ENCODE measurements around the gene KIF2C.

The KIF2C gene

GRCh38 chr1:44724955-44725698 lies 14.5 kb upstream of the KIF2C start:
- Histone ChIP-seq H2AFZ (no peak overlapping the region), H3K27me3 (ENCODE audit: control insufficient read depth, insufficient read depth, low read length) (no peaks in the 10 kb centered on the region), H3K4me3 (ENCODE audit: low read depth, low read length) (no peak overlapping the region), H3K4me1 (no peaks in the 10 kb centered on the region), H3K27ac (no peak overlapping the region), H3K4me2 (ENCODE audit: low read length) (no peak overlapping the region), H3K36me3 (ENCODE audit: control insufficient read depth, insufficient read depth, low read length) (no peaks in the 10 kb centered on the region), H3K9ac (no peak overlapping the region), H3K9me3 (ENCODE audit: control insufficient read depth, low read length) (no peaks in the 10 kb centered on the region), H3K79me2 (no peaks in the 10 kb centered on the region)
- TF ChIP-seq CTCF (IDR thresholded peaks at IDR 0.05): no peak

- Histone ChIP-seq H3K4me2 (ENCODE audit: low read length) (peak within 1 kb of the TSS; percentile 83), H3K27ac (peak within 1 kb of the TSS; percentile 84), H3K9ac (no peak within 1 kb of the TSS), H3K36me3 (ENCODE audit: control insufficient read depth, insufficient read depth, low read length) (no peaks in the 10 kb centered on the region), H3K9me3 (ENCODE audit: control insufficient read depth, low read length) (no peaks in the 10 kb centered on the region), H3K4me3 (ENCODE audit: low read depth, low read length) (peak within 1 kb of the TSS; percentile 52), H2AFZ (peak within 1 kb of the TSS; percentile 74), H3K79me2 (no peaks in the 10 kb centered on the region), H3K4me1 (peaks cover 2% of the 10 kb centered on the region), H3K27me3 (ENCODE audit: control insufficient read depth, insufficient read depth, low read length) (no peaks in the 10 kb centered on the region)
- TF ChIP-seq CTCF (IDR thresholded peaks at IDR 0.05): peak; percentile 39
These were observed 8.7 kb upstream of the KIF2C start, which contains the start of gene RNU5D-1 for GRCh38 chr1:44730741-44731512. Gene RNU5D-1 (minus strand): TSS chr1:44731170.

GRCh38 chr1:44733365-44733764 lies 6.3 kb upstream of the KIF2C start:
- no peaks in the 10 kb centered on the region for H3K27me3 ChIP-seq (ENCODE audit: control insufficient read depth, insufficient read depth, low read length)
- no peak overlapping the region for H3K4me3 ChIP-seq (ENCODE audit: low read depth, low read length)
- no peak overlapping the region for H2AFZ ChIP-seq
- no peaks in the 10 kb centered on the region for H3K79me2 ChIP-seq
- no peaks in the 10 kb centered on the region for H3K9me3 ChIP-seq (ENCODE audit: control insufficient read depth, low read length)
- H3K9ac ChIP-seq: no peak overlapping the region
- H3K4me2 ChIP-seq (ENCODE audit: low read length): no peak overlapping the region
- TF ChIP-seq CTCF (IDR thresholded peaks at IDR 0.05): no peak
- peaks cover 2% of the 10 kb centered on the region for H3K4me1 ChIP-seq
- no peaks in the 10 kb centered on the region for H3K36me3 ChIP-seq (ENCODE audit: control insufficient read depth, insufficient read depth, low read length)
- no peak overlapping the region for H3K27ac ChIP-seq

GRCh38 chr1:44733784-44734183 lies 5.9 kb upstream of the KIF2C start:
- no peak overlapping the region for H3K27ac ChIP-seq

More at GRCh38 chr1:44733784-44734183, 5.9 kb upstream of the KIF2C start:
- no peaks in the 10 kb centered on the region for H3K79me2 ChIP-seq
- no peaks in the 10 kb centered on the region for H3K27me3 ChIP-seq (ENCODE audit: control insufficient read depth, insufficient read depth, low read length)
- TF ChIP-seq CTCF (IDR thresholded peaks at IDR 0.05): no peak
- no peak overlapping the region for H3K4me3 ChIP-seq (ENCODE audit: low read depth, low read length)
- no peak overlapping the region for H3K9ac ChIP-seq
- H3K9me3 ChIP-seq (ENCODE audit: control insufficient read depth, low read length): no peaks in the 10 kb centered on the region
- peaks cover 2% of the 10 kb centered on the region for H3K4me1 ChIP-seq
- no peak overlapping the region for H3K4me2 ChIP-seq (ENCODE audit: low read length)
- no peak overlapping the region for H2AFZ ChIP-seq
- no peaks in the 10 kb centered on the region for H3K36me3 ChIP-seq (ENCODE audit: control insufficient read depth, insufficient read depth, low read length)

Data from parathyroid adenoma (tissue), 2 donors.